ENCODE data around the gene SETX.

Gene SETX

GRCh38 chr9:132351404-132352045 is 3.3 kb downstream of the SETX start:
- DNase-seq: peak; percentile 42

- peak; percentile 30 for DNase-seq
Observed at GRCh38 chr9:132350861-132351315, 3.9 kb downstream of the SETX start.

GRCh38 chr9:132348676-132349075 is 6.1 kb downstream of the SETX start:
- no peak for DNase-seq

DNA sequence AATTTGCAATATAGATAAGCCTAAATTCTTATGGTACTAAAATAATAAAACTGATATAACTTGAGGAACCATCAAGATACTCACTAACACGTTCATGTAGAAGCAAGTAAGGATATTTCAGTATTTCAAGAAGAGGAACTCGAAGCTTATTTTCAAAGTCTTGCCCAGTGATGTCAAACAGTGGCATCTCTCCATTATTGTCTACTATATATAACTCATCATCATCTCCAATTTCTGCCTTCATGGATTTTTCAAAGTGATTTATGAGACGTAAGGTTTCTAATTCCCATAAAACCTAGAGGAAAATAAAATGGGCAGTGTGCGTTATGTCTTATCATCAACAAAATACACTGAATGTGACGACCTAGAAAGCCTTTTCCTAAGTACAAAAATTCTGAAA is 8.6 kb downstream of the SETX start:
- DNase-seq: no peak

- DNase-seq: no peak
Observed at GRCh38 chr9:132341177-132341840, 13.5 kb downstream of the SETX start.

DNA sequence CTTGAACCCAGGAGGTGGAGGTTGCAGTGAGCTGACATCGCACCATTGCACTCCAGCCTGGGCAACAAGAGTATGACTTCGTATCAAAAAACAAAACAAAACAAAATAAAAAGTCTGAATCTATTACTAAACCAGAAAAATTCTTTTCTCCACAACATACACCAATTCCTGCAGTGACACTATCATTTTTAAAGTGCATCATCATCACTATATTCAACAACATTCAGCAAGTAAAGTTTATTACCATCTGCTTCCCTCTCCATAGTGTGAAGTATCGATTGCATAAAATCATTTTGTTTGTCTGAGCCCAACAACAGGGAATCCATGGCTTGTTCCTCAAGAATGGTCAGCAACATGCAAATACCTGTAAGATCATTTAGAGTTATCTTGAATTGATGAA is 20.4 kb downstream of the SETX start:
- no peak for DNase-seq

- DNase-seq: no peak
Observed at GRCh38 chr9:132333556-132333955, 21.2 kb downstream of the SETX start.

DNA sequence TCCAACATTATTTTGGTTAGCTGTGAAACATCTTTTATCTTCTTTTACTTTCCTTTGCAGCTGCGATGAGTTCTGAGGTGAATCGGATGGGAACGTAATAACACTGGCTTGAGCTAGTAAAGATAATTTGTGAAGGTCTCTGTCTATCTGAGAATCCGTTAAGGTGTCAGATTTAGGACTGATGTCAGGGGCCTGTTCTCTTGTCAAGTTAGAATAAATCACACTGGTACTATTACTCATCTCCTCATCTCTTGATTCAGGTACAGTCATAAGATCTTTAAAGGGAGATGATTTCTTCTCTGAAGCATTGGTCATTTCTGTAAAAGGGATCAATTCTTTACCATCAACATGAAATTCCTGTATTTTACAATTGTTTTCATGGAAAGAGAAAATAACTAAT is 26.2 kb downstream of the SETX start:
- DNase-seq: no peak

DNA sequence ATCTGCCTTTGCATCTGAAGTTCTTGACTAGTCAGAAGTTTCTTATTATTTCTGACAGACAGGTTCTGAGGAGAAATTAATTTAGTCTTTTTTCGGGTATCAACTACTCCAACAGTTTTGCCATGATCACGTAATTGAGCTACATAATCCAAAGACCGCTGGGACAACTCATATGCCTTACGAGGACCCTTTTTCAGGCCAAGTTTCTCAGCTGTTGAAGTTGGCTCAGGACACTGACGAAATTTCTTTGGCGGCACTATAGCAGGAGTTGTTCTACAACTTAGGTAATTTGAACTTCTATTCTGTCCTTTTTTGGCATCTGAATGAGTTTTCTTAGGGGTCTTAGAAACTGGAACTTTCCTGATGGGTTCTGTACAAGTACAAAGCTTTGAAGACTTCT is 27.2 kb downstream of the SETX start:
- DNase-seq: no peak

DNA sequence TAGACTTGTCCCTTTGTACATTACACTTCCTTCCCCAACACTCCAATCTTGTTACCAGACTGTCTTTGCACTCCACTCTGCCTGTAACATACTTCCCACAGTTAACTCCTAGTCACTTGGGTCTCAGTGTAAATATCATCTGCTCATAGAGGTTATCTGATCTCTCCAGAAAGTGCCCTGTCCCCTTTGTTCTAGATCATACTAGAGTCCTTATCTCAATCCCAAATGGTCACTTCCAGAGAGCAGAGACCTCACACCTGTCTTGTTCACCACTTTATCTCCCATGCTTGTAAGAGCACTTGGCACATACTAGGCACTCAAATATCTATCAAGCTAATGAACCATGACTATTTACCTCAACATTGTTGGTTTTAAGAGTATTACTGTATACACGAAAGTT is 30.4 kb downstream of the SETX start:
- DNase-seq: peak; percentile 51

DNA sequence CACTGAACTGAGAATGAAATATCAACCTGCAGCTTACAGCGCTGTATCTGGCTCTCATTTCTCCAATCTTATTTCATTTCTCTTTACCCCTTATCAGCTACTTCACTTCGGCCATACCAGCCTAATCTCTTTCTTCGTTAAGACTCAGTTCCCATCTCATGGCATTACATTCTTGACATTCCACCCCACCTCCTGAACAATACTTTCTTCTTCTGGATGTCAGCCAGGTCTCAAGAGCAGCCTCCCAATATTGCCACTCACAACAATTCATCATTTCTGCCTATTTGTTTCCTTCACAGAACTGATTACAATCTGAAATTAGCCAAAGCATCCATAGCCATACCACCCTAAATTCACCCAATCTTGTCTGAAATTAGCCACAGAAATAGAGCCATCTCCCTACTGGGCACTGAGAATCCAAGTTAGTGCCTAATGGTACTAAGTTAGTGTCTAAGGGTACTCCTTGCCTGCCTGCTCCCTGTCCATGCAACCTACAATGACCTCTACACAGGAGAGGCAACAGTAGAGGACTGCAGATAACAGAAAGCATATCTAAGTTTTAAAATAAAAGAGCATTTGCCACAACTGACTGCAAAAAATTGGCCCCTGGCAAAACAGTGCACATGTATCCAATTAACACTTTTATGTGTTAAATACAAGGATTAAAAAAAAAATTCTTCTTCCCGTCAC is 35.2 kb downstream of the SETX start:
- DNase-seq: no peak

DNA sequence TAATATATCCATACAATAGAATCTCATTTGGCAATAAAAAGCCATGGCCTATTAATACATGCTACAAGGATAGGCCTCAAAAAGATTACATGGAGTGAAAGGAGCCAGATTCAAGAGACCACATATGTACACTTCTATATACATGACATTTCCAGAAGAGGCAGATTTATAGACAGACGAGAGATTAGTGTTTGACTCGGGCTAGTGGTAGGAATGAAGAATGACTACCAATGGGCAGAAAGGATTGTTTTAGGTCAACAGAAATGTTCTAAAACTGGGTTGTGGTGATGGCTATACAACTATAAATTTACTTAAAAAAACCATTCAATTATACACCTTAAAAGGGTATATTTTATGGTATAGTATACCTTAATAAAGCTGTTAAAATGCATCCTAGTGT is 41.9 kb downstream of the SETX start:
- no peak for DNase-seq

GRCh38 chr9:132312426-132312825 is 42.4 kb downstream of the SETX start:
- DNase-seq: no peak

GRCh38 chr9:132311978-132312377 is 42.8 kb downstream of the SETX start:
- no peak for DNase-seq

DNA sequence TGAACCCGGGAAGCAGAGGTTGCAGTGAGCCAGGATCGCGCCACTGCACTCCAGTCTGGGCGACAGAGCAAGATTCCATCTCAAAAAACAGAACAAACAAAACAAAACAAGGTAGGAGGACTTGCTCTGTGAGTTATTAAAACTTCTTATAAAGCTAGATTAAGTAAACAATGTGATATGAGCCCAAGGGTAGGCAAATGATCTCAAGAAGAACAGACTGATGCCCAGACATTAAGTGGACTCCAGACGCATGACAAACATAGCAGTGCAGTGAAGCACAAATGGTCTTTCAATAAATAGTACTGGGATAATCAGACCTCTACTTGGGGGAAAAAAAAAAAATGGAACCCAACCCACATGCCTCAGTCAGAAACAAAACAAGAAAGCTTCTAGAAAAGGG is 45.7 kb downstream of the SETX start:
- DNase-seq: no peak

DNA sequence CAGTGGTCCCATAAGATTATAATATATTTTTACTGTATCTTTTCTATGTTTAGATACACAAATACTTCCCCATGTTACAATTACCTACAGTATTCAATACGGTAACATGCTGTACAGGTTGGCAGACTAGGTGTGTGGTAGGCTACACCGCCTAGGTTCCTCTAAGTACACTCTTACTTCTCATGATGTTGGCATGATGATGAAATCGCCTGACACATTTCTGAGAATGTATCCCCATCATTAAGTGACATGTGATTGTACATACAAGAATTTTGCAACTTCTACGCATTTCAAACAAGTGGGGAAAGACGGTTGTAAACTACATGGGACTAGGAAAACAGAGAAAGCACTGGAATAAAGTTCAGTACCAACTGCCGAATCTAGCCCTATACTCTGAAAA is 53.3 kb downstream of the SETX start:
- no peak for DNase-seq

- DNase-seq: no peak
Observed at GRCh38 chr9:132299221-132299620, 55.6 kb downstream of the SETX start.

DNA sequence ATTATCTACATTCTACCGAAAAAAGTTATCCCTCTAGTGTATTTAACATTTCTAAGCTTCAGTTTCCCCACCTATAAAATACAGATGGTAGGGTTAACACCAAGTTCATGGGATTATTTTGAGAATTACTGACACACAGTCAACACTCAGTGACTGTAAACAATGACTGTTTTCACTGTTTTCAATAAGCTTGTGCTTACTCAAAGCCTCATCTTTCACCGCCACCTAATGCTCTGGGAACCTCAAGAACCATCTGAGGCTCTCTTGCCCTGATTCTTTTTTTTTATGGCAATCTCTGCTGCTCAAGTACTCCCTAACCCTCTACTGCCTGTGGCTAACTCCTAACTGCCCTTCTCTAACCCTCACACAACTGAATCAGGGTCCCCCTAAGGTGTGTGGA is 59.6 kb downstream of the SETX start:
- no peak for DNase-seq

- DNase-seq: no peak
Observed at GRCh38 chr9:132293145-132293721, 61.6 kb downstream of the SETX start.

- DNase-seq: peak; percentile 60
Observed at GRCh38 chr9:132288966-132289365, 65.8 kb downstream of the SETX start.

DNA sequence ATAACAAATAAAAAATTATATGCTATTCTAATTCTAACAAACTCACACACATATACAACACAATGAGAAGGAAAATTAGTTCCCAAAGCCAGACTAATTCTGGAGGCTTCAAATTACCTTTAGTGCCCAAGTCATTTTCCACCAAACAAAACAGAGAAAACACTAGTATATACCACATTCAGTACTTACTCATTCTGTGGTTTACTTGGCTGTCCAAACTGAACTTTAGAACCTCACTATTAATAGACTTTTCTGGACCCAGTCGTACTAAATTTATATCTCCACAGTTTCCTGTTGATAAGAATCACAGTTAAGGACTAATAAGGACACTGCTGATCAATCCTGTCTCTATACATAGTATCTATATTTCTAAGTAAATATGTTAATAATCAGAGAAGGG is 66.4 kb downstream of the SETX start:
- DNase-seq: no peak

GRCh38 chr9:132287256-132287760 is 67.5 kb downstream of the SETX start:
- no peak for DNase-seq

- DNase-seq: no peak
Observed at GRCh38 chr9:132283863-132284262, 70.9 kb downstream of the SETX start.

DNA sequence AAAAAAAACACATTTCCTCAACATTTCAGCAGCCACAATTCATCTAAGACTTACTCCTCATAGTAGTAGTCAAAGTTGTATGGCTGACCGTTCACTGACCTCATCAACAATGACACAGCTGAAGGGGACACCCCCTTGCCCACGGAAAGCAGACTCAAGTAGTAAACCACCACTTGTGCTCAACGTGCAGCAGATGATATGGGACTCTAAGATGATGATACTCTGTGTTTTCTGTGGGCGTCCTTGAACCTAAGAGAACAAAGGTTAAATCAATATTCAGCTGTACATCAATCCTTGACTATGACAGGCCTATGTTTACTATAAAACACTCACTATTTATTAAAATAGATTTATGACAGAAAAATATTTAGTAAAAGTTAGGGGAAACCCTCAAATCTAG is 71.6 kb downstream of the SETX start:
- DNase-seq: no peak

All from hematopoietic multipotent progenitor cell treated with erythropoietin and hydrocortisone succinate and interleukin-3 and kit ligand, for 8 days (in vitro differentiated cells).